SK-N-SH (cell line): Measurements from ENCODE around the gene HDAC8. TPM values are rescaled to one million over a fixed set of nuclear protein-coding genes. Genes with fewer than 3 reads are reported as not detected.

Experiments used
- CTCF ChIA-PET: fragments of 300-600, 350-600 bp; formaldehyde crosslinking; extraction: SDS; loops from one replicate; lab custom pipeline; 2021; lab: Yijun Ruan, JAX
- POLR2A ChIA-PET: fragments of 350-600 bp; sonication (Branson Sonifier 250); formaldehyde crosslinking; extraction: SDS; loops from one replicate; lab custom pipeline; 2020; ENCODE audit warnings: antibody characterized with exemption, inconsistent platforms; lab: Yijun Ruan, JAX
- DNase-seq: peaks from one replicate; pipeline ENCODE4 v3.0.0; 2012
- H2AFZ ChIP-seq: fragments of 200-600 bp; sonication (generic); 2 replicates; pipeline ENCODE4 v1.8.1; 2016; ENCODE audit warnings: antibody characterized with exemption, mild to moderate bottlenecking, low read depth
- H3F3A ChIP-seq: fragments of 200-600 bp; sonication (generic); replicated peaks from 2 replicates; pipeline ENCODE3; 2016; ENCODE audit warnings: antibody characterized with exemption, mild to moderate bottlenecking; ENCODE audit not compliant: insufficient read depth
- H3K27ac ChIP-seq, 2 experiments: fragments of 200-500 bp in 1 of 2; fragments of 200-600 bp in 1 of 2; sonication (Bioruptor generic) in 1 of 2; sonication (generic), shearing (Covaris generic) in 1 of 2; 2 replicates each; pipeline versions ENCODE4 v1.5.1 to v1.6.1; 2014 to 2016; ENCODE audit warnings: low read depth in 2 of 2, inconsistent platforms in 1 of 2, low read length in 1 of 2, mild to moderate bottlenecking in 1 of 2, mixed read lengths in 1 of 2
- H3K27me3 ChIP-seq: fragments of 200-600 bp; sonication (generic), shearing (Covaris generic); 2 replicates; pipeline ENCODE4 v1.6.1; 2016; ENCODE audit warnings: mixed run types; ENCODE audit not compliant: insufficient read depth
- H3K36me3 ChIP-seq, 2 experiments: fragments of 200-500 bp in 1 of 2; fragments of 200-600 bp in 1 of 2; sonication (Bioruptor generic) in 1 of 2; sonication (generic) in 1 of 2; replicated peaks in 1 of 2; 2 replicates each; pipeline versions ENCODE3 to v1.5.1; 2014 to 2016; ENCODE audit warnings: low read length in 1 of 2, mild to moderate bottlenecking in 1 of 2; ENCODE audit not compliant: insufficient read depth in 2 of 2, control insufficient read depth in 1 of 2
- H3K4me1 ChIP-seq, 2 experiments: fragments of 200-500 bp in 1 of 2; fragments of 200-600 bp in 1 of 2; sonication (Bioruptor generic) in 1 of 2; sonication (generic), shearing (Covaris generic) in 1 of 2; 2 replicates each; pipeline versions ENCODE4 v1.5.1 to v1.6.1; 2014 to 2016; ENCODE audit warnings: low read depth in 1 of 2, low read length in 1 of 2, mixed run types in 1 of 2; ENCODE audit not compliant: insufficient read depth in 2 of 2, control insufficient read depth in 1 of 2
- H3K4me2 ChIP-seq: fragments of 200-600 bp; sonication (generic), shearing (Covaris generic); 2 replicates; pipeline ENCODE4 v1.6.1; 2017; ENCODE audit warnings: mixed run types
- H3K4me3 ChIP-seq, 2 experiments: fragments of 200-500 bp in 1 of 2; fragments of 200-600 bp in 1 of 2; sonication (Bioruptor generic) in 1 of 2; sonication (generic), shearing (Covaris generic) in 1 of 2; 2 replicates each; pipeline versions ENCODE4 v1.5.1 to v1.8.1; 2014 to 2016; ENCODE audit warnings: low read depth in 2 of 2, inconsistent platforms in 1 of 2, low read length in 1 of 2, mild to moderate bottlenecking in 1 of 2, mixed read lengths in 1 of 2, moderate library complexity in 1 of 2
- H3K79me2 ChIP-seq: fragments of 200-600 bp; sonication (generic); 2 replicates; pipeline ENCODE4 v1.8.1; 2017; ENCODE audit warnings: mild to moderate bottlenecking; ENCODE audit not compliant: insufficient read depth
- H3K9ac ChIP-seq: fragments of 200-600 bp; sonication (generic); 2 replicates; pipeline ENCODE4 v1.6.1; 2017; ENCODE audit warnings: mixed run types
- H3K9me2 ChIP-seq: fragments of 200-600 bp; sonication (generic); 2 replicates; pipeline ENCODE4 v1.6.1; 2017; ENCODE audit warnings: mixed run types
- H3K9me3 ChIP-seq: fragments of 200-600 bp; sonication (generic); 2 replicates; pipeline ENCODE4 v1.6.1; 2017; ENCODE audit warnings: mixed run types, mild to moderate bottlenecking, moderate library complexity
- H4K20me1 ChIP-seq: fragments of 200-600 bp; sonication (generic); 2 replicates; pipeline ENCODE4 v1.6.1; 2017; ENCODE audit warnings: mild to moderate bottlenecking, mixed run types; ENCODE audit not compliant: insufficient read depth
- CHD2 ChIP-seq: fragments of 150-350 bp; IDR thresholded peaks from 2 replicates; pipeline ENCODE4 v1.6.1; 2018; ENCODE audit warnings: low read length; ENCODE audit not compliant: partially characterized antibody
- ELF1 ChIP-seq: IDR thresholded peaks from 2 replicates; pipeline ENCODE4 v1.4.0; 2012
- EZH2phosphoT487 ChIP-seq: fragments of 200-600 bp; sonication (generic); IDR thresholded peaks from 2 replicates; pipeline ENCODE4 v1.6.1; 2017; ENCODE audit warnings: low read depth, mixed run types, mild to moderate bottlenecking, antibody characterized with exemption, moderate library complexity, borderline replicate concordance
- FOXJ3 ChIP-seq: sonication (generic); formaldehyde crosslinking; IDR thresholded peaks from 2 replicates; pipeline ENCODE4 v1.5.1; 2020; ENCODE audit warnings: mild to moderate bottlenecking, missing genetic modification reagents
- FOXM1 ChIP-seq: IDR thresholded peaks from 2 replicates; pipeline ENCODE4 v1.4.0; 2012; ENCODE audit warnings: low read depth, mild to moderate bottlenecking
- GABPA ChIP-seq: IDR thresholded peaks from 2 replicates; pipeline ENCODE4 v1.4.0; 2012; ENCODE audit warnings: low read depth, mild to moderate bottlenecking
- JUND ChIP-seq: IDR thresholded peaks from 2 replicates; pipeline ENCODE4 v1.4.0; 2012
- MEF2A ChIP-seq: IDR thresholded peaks from 2 replicates; pipeline ENCODE4 v1.4.0; 2012; ENCODE audit warnings: low read depth, borderline replicate concordance
- MXI1 ChIP-seq: IDR thresholded peaks from 2 replicates; pipeline ENCODE4 v1.6.1; 2012; ENCODE audit warnings: mild to moderate bottlenecking, low read depth, low read length, improper control_type of control experiment
- POLR2AphosphoS5 ChIP-seq: IDR thresholded peaks from 2 replicates; pipeline ENCODE4 v1.6.1; 2012; ENCODE audit warnings: low read depth, low read length
- RFX5 ChIP-seq: IDR thresholded peaks from 2 replicates; pipeline ENCODE4 v1.6.1; 2012; ENCODE audit warnings: mild to moderate bottlenecking, improper control_type of control experiment, low read length
- RXRA ChIP-seq: IDR thresholded peaks from 2 replicates; pipeline ENCODE4 v1.4.0; 2012; ENCODE audit warnings: low read depth, mild to moderate bottlenecking, borderline replicate concordance
- TCF12 ChIP-seq: IDR thresholded peaks from 2 replicates; pipeline ENCODE4 v1.4.0; 2012
- TEAD4 ChIP-seq: IDR thresholded peaks from 2 replicates; pipeline ENCODE4 v1.4.0; 2012; ENCODE audit warnings: mild to moderate bottlenecking, borderline replicate concordance; ENCODE audit not compliant: insufficient read depth
- WGBS: methylation state at CpG from one replicate; pipeline ENCODE4 v1.1.6; 2017; ENCODE audit warnings: low lambda C conversion rate; 5-methylcytosine and 5-hydroxymethylcytosine counted together
- polyA plus RNA-seq, 3 experiments: library from polyadenylated mRNA; depleted of rRNA; stranded (reverse); fragments of >200 nt; gene quantifications; 2 replicates each; pipeline ENCODE4 v1.2.3, GENCODE V29; 2012
- TF ChIP-seq, protein P1 (sequence below): IDR thresholded peaks from 2 replicates; pipeline ENCODE4 v1.4.0; 2012; ENCODE audit warnings: low read depth, borderline replicate concordance
- TF ChIP-seq, protein P2 (sequence below): fragments of 200-600 bp; sonication (generic); IDR thresholded peaks from 2 replicates; pipeline ENCODE4 v1.6.1; 2017; ENCODE audit warnings: antibody characterized with exemption, mild to moderate bottlenecking, moderate library complexity
- TF ChIP-seq, protein P3 (sequence below): fragments of 150-350 bp; IDR thresholded peaks from 2 replicates; pipeline ENCODE4 v1.6.1; 2016; ENCODE audit warnings: mild to moderate bottlenecking, low read depth, low read length
- TF ChIP-seq, protein P4 (sequence below): IDR thresholded peaks from 2 replicates; pipeline ENCODE4 v1.4.0; 2012; ENCODE audit warnings: low read depth, borderline replicate concordance

HDAC8 gene
- polyA plus RNA-seq, 1 of the 3 experiments (the other 2 are of a cell fraction), result 30.6 TPM

DNA sequence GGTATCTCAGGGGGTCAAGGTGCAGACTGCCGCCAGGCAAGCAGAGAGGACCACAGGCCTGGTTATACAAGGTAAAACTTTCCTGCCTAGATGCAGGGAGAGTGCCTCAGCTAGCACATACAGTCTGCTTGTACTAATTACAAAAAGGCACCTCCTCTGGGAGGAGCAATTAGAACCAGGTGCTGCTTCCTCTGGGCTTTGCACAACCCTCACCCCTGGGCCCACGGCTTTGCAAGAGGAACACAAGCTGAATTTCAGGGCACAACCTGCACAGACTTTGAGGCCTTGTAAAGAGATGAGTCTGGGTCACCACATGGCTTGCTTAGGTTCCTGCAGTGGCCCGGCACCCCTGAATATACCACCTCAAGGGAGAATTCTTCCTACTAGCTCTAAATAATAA is 257.8 kb downstream of the HDAC8 start:
- 81% methylated on average over 3 of the region's 3 CpGs for WGBS
- Histone ChIP-seq H3K9me2 (no peaks in the 10 kb centered on the region), H3K4me2 (no peak overlapping the region), H3K36me3 (no peaks in the 10 kb centered on the region), H3K9ac (no peak overlapping the region), H3K27me3 (peaks cover 4% of the 10 kb centered on the region; the same call in 1 of the 2 replicates), H3K4me1 (no peaks in the 10 kb centered on the region; a peak in 1 of 4 replicates), H4K20me1 (no peaks in the 10 kb centered on the region), H3F3A (no peaks in the 10 kb centered on the region), H3K9me3 (no peaks in the 10 kb centered on the region), H3K79me2 (no peaks in the 10 kb centered on the region), H3K4me3 (no peak overlapping the region), H2AFZ (no peak overlapping the region), H3K27ac (no peak overlapping the region)
- ChIA-PET CTCF (interaction anchor here (0.8 to 1.1 kb wide), 2 partner anchors 25 to 37 kb away, joined by 3 read pairs; partner anchors contain the start of gene RPS4X), POLR2A (no interaction called here)
- no peak for DNase-seq
- TF ChIP-seq FOXM1, result no peak
- TF ChIP-seq, protein P1, sequence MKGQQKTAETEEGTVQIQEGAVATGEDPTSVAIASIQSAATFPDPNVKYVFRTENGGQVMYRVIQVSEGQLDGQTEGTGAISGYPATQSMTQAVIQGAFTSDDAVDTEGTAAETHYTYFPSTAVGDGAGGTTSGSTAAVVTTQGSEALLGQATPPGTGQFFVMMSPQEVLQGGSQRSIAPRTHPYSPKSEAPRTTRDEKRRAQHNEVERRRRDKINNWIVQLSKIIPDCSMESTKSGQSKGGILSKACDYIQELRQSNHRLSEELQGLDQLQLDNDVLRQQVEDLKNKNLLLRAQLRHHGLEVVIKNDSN, result no peak
- no peak for TF ChIP-seq JUND
- TF ChIP-seq RFX5, result no peak
- no peak for TF ChIP-seq EZH2phosphoT487
- TF ChIP-seq RXRA, result no peak
- TF ChIP-seq ELF1, result no peak
- no peak for TF ChIP-seq CHD2
- TF ChIP-seq, protein P2, sequence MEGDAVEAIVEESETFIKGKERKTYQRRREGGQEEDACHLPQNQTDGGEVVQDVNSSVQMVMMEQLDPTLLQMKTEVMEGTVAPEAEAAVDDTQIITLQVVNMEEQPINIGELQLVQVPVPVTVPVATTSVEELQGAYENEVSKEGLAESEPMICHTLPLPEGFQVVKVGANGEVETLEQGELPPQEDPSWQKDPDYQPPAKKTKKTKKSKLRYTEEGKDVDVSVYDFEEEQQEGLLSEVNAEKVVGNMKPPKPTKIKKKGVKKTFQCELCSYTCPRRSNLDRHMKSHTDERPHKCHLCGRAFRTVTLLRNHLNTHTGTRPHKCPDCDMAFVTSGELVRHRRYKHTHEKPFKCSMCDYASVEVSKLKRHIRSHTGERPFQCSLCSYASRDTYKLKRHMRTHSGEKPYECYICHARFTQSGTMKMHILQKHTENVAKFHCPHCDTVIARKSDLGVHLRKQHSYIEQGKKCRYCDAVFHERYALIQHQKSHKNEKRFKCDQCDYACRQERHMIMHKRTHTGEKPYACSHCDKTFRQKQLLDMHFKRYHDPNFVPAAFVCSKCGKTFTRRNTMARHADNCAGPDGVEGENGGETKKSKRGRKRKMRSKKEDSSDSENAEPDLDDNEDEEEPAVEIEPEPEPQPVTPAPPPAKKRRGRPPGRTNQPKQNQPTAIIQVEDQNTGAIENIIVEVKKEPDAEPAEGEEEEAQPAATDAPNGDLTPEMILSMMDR, result no peak
- TF ChIP-seq POLR2AphosphoS5, result no peak
- TF ChIP-seq, protein P3, sequence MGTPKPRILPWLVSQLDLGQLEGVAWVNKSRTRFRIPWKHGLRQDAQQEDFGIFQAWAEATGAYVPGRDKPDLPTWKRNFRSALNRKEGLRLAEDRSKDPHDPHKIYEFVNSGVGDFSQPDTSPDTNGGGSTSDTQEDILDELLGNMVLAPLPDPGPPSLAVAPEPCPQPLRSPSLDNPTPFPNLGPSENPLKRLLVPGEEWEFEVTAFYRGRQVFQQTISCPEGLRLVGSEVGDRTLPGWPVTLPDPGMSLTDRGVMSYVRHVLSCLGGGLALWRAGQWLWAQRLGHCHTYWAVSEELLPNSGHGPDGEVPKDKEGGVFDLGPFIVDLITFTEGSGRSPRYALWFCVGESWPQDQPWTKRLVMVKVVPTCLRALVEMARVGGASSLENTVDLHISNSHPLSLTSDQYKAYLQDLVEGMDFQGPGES, result no peak
- TF ChIP-seq TCF12, result no peak

DNA sequence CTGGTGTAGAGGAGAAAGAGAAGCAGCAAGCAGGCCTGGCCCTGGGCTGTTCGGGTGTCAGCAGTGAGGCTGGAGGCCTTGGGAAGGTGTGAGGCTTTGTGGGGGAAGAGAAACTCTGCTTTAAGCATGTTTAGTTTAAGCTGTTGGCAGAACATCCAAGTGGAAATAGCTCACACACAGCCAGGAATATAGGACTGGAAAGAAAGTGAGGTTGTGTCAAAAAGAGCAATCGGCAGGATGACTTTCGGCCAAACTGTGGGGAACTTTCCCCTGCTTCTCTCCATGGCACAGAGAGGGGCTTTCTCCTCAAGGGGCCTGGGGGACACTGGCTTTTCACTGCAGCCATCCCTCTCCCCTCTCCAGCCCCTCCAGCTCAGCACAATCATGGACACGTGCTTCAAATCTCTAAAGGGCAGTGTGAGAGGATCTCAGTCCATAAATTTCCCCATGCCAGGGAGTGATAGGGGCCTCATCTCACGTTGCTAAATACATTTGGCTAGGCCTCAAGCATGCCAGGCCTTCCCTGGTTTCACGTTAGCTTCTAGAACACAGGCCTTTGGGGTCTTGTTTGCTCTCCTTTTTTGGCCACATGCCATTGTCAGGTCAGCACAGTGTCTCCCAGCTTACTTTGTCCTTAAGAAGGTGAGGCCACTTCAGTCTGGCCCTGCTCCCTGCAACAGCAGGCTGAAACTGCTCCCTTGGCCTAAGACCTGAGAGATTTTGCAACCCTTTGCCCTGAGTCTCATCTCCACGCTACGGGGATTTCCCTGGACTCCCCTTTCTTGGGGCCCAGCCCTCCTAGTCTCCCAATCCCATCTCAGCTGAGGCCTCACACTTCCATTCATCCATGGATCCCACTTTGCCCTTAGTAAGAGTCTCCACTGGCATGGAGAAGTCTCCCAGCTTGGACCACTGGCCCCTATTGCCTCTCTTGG is 258.7 kb downstream of the HDAC8 start:
- 79% methylated on average over 8 of the region's 8 CpGs for WGBS
- DNase-seq, result no peak
- Histone ChIP-seq H3K36me3 (no peaks in the 10 kb centered on the region), H4K20me1 (no peaks in the 10 kb centered on the region), H3K27ac (no peak overlapping the region), H3K9me2 (no peaks in the 10 kb centered on the region), H2AFZ (no peak overlapping the region), H3F3A (no peaks in the 10 kb centered on the region), H3K9me3 (no peaks in the 10 kb centered on the region), H3K27me3 (peaks cover 4% of the 10 kb centered on the region; the same call in 1 of the 2 replicates), H3K4me2 (no peak overlapping the region), H3K4me3 (no peak overlapping the region), H3K4me1 (peaks cover 0 to 6% of the 10 kb centered on the region in 2 experiments; a peak in 1 of 4 replicates), H3K79me2 (no peaks in the 10 kb centered on the region), H3K9ac (no peak overlapping the region)
- POLR2A ChIA-PET, result no interaction called here
- CTCF ChIA-PET, result interaction anchor here (0.8 to 1.0 kb wide), 2 partner anchors 26 to 37 kb away, joined by 3 read pairs; partner anchors contain the start of gene RPS4X
- no peak for TF ChIP-seq JUND
- TF ChIP-seq, protein P3, result no peak
- TF ChIP-seq, protein P4, sequence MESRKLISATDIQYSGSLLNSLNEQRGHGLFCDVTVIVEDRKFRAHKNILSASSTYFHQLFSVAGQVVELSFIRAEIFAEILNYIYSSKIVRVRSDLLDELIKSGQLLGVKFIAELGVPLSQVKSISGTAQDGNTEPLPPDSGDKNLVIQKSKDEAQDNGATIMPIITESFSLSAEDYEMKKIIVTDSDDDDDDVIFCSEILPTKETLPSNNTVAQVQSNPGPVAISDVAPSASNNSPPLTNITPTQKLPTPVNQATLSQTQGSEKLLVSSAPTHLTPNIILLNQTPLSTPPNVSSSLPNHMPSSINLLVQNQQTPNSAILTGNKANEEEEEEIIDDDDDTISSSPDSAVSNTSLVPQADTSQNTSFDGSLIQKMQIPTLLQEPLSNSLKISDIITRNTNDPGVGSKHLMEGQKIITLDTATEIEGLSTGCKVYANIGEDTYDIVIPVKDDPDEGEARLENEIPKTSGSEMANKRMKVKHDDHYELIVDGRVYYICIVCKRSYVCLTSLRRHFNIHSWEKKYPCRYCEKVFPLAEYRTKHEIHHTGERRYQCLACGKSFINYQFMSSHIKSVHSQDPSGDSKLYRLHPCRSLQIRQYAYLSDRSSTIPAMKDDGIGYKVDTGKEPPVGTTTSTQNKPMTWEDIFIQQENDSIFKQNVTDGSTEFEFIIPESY, result no peak
- no peak for TF ChIP-seq POLR2AphosphoS5
- TF ChIP-seq TEAD4, result no peak
- no peak for TF ChIP-seq FOXM1
- TF ChIP-seq GABPA, result no peak
- no peak for TF ChIP-seq FOXJ3 (CRISPR knock-in tag)
- TF ChIP-seq MEF2A, result no peak
- no peak for TF ChIP-seq MXI1
